Liver (tissue), 3 donors: ENCODE data around the gene MSL1.

ENCODE experiments used
- FOXA1 ChIP-seq: IDR thresholded peaks from 2 replicates; pipeline ENCODE4 v1.6.1; 2016; ENCODE audit warnings: antibody characterized with exemption
- HNF4G ChIP-seq: IDR thresholded peaks from 2 replicates; pipeline ENCODE4 v1.6.1; 2016; ENCODE audit warnings: antibody characterized with exemption
- RAD21 ChIP-seq, 2 donors: IDR thresholded peaks; 2 replicates each; pipeline ENCODE4 v1.6.1; 2016; ENCODE audit warnings: antibody characterized with exemption in 2 of 2, mild to moderate bottlenecking in 2 of 2
- REST ChIP-seq: IDR thresholded peaks from 2 replicates; pipeline ENCODE4 v1.6.1; 2016; ENCODE audit warnings: antibody characterized with exemption, mild to moderate bottlenecking
- RXRA ChIP-seq, 2 donors: IDR thresholded peaks; 2 replicates each; pipeline ENCODE4 v1.6.1; 2017 to 2018; ENCODE audit warnings: antibody characterized with exemption in 2 of 2, mild to moderate bottlenecking in 1 of 2
- SP1 ChIP-seq: IDR thresholded peaks from 2 replicates; pipeline ENCODE4 v1.6.1; 2018; ENCODE audit warnings: antibody characterized with exemption, mild to moderate bottlenecking
- TAF1 ChIP-seq: conservative IDR thresholded peaks from 2 replicates; pipeline ENCODE4 v1.6.1; 2016; ENCODE audit warnings: antibody characterized with exemption, mild to moderate bottlenecking
- YY1 ChIP-seq: IDR thresholded peaks from 2 replicates; pipeline ENCODE4 v1.6.1; 2016; ENCODE audit warnings: antibody characterized with exemption, mild to moderate bottlenecking
- ZBTB33 ChIP-seq: IDR thresholded peaks from 2 replicates; pipeline ENCODE4 v1.6.1; 2016; ENCODE audit warnings: antibody characterized with exemption
- TF ChIP-seq, protein P1 (sequence below): fragments of 150-350 bp; IDR thresholded peaks from 2 replicates; pipeline ENCODE4 v1.5.1; 2017; ENCODE audit warnings: improper control_type of control experiment, low read depth, low read length; ENCODE audit not compliant: missing input control
- TF ChIP-seq, protein P2 (sequence below): IDR thresholded peaks from 2 replicates; pipeline ENCODE4 v1.6.1; 2016; ENCODE audit warnings: antibody characterized with exemption
- TF ChIP-seq, protein P3 (sequence below): IDR thresholded peaks from 2 replicates; pipeline ENCODE4 v1.6.1; 2016; ENCODE audit warnings: antibody characterized with exemption
- donor health status: healthy.
- donor health status: healthy.

- TF ChIP-seq, protein P1, sequence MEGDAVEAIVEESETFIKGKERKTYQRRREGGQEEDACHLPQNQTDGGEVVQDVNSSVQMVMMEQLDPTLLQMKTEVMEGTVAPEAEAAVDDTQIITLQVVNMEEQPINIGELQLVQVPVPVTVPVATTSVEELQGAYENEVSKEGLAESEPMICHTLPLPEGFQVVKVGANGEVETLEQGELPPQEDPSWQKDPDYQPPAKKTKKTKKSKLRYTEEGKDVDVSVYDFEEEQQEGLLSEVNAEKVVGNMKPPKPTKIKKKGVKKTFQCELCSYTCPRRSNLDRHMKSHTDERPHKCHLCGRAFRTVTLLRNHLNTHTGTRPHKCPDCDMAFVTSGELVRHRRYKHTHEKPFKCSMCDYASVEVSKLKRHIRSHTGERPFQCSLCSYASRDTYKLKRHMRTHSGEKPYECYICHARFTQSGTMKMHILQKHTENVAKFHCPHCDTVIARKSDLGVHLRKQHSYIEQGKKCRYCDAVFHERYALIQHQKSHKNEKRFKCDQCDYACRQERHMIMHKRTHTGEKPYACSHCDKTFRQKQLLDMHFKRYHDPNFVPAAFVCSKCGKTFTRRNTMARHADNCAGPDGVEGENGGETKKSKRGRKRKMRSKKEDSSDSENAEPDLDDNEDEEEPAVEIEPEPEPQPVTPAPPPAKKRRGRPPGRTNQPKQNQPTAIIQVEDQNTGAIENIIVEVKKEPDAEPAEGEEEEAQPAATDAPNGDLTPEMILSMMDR: no peak
- TF ChIP-seq FOXA1: no peak
- TF ChIP-seq YY1: no peak
- TF ChIP-seq, protein P2, sequence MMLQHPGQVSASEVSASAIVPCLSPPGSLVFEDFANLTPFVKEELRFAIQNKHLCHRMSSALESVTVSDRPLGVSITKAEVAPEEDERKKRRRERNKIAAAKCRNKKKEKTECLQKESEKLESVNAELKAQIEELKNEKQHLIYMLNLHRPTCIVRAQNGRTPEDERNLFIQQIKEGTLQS: no peak
- TF ChIP-seq, protein P3, sequence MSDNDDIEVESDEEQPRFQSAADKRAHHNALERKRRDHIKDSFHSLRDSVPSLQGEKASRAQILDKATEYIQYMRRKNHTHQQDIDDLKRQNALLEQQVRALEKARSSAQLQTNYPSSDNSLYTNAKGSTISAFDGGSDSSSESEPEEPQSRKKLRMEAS: no peak
- TF ChIP-seq ZBTB33: no peak
- TF ChIP-seq RAD21 (IDR thresholded peaks at IDR 0.05): no peak
- no peak for TF ChIP-seq REST
- no peak for TF ChIP-seq SP1
- no peak for TF ChIP-seq HNF4G
- TF ChIP-seq RXRA (IDR thresholded peaks at IDR 0.05): no peak
- TF ChIP-seq TAF1: no peak
Observed at GRCh38 chr17:40092581-40092980, 29.2 kb upstream of the MSL1 start.
